Measurements from ENCODE around the gene HFM1.
"Not testable (repeated sequence)": the region's sequence is repeated elsewhere in the genome, so short reads cannot be mapped to it uniquely, and the experiment has no call there.

The HFM1 gene, protein sequence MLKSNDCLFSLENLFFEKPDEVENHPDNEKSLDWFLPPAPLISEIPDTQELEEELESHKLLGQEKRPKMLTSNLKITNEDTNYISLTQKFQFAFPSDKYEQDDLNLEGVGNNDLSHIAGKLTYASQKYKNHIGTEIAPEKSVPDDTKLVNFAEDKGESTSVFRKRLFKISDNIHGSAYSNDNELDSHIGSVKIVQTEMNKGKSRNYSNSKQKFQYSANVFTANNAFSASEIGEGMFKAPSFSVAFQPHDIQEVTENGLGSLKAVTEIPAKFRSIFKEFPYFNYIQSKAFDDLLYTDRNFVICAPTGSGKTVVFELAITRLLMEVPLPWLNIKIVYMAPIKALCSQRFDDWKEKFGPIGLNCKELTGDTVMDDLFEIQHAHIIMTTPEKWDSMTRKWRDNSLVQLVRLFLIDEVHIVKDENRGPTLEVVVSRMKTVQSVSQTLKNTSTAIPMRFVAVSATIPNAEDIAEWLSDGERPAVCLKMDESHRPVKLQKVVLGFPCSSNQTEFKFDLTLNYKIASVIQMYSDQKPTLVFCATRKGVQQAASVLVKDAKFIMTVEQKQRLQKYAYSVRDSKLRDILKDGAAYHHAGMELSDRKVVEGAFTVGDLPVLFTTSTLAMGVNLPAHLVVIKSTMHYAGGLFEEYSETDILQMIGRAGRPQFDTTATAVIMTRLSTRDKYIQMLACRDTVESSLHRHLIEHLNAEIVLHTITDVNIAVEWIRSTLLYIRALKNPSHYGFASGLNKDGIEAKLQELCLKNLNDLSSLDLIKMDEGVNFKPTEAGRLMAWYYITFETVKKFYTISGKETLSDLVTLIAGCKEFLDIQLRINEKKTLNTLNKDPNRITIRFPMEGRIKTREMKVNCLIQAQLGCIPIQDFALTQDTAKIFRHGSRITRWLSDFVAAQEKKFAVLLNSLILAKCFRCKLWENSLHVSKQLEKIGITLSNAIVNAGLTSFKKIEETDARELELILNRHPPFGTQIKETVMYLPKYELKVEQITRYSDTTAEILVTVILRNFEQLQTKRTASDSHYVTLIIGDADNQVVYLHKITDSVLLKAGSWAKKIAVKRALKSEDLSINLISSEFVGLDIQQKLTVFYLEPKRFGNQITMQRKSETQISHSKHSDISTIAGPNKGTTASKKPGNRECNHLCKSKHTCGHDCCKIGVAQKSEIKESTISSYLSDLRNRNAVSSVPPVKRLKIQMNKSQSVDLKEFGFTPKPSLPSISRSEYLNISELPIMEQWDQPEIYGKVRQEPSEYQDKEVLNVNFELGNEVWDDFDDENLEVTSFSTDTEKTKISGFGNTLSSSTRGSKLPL (N-terminal part only)

DNA sequence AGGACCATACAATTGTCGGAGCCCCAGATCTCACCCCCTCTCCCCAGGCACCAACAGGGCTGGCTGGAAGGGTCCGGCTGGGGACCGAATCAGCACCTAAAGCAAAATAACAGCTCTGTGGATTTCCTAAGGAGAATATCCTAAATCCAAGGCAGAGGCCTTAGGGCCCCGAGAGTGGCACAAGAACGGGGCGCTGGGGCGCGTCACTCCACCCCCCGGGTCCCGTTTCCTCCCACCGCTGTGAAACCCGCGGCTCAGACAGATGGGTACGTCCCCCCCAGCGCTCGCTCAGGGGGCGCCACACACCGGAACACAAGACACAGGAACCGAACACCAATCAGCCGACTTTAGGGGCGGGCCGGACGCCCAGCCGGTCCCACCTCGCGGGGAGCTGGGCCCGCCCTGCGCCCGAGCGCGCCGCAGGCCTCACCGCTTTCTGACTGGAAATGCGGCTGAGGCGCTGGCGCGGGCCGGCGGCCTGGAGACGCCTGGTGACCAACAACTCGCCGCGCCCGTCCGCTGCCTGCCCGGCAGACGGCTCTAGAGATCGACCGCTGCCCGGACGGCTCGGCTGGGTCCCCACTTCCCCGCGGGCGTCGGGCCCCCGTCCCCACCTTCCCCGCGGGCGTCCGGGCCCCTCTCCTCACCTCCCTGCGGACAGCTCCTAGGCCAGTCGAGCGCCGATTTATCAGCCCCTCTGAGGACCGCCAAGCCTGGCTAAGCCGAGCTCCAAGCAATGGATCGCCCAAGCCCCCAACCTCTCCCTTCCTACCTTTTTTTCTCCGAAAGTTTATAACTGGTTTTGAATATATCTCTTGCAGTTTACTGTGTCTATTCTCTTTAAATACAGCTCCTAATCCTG is at the start of gene HFM1:
HFM1 (minus strand) TSS at position 687 of the 862 bp plus-strand sequence. CDS start 3,755 bp downstream, outside the sequence.
- no peak for DNase-seq (ENCODE audit: low read depth)

DNA sequence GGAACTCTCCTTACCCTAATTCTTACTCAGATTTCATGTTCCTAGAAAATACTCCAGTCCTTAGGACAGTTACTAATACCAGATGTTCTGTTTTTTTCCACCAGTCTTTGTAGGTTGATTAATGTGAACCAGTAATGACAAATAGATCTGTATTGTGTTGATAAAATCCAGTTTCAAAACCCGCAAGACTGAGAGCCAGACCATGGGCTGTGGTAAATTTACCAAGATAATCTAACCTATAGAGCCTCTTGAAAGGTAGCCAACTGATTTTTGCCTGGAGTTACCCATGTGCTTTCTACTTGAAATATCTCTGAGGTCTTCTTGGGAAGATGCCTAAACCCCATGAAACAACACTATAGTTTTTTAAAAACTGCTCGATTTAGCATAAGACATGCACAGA is 49.5 kb upstream of the HFM1 start:
- DNase-seq (ENCODE audit: low read depth) = no peak

- no peak for DNase-seq (ENCODE audit: low read depth)
These were observed 45.6 kb upstream of the HFM1 start for GRCh38 chr1:91450260-91450659.

- not testable (repeated sequence) for DNase-seq (ENCODE audit: low read depth)
These were observed 43.1 kb upstream of the HFM1 start for GRCh38 chr1:91447782-91448181.

DNA sequence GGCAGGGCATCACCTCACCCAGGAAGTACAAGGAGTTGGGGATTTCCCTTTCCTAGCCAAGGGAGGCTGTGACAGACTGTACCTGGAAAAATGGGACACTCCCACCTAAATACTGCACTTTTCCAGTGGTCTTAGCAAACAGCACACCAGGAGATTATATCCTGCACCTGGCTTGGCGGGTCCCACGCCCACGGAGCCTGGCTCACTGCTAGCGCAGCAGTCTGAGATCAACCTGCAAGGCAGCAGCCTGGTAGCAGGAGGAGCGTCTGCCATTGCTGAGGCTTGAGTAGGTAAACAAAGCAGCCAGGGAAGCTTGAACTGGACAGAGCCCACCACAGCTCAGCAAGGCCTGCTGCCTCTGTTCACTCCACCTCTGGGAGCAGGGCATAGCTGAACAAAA is 37.3 kb upstream of the HFM1 start:
- DNase-seq (ENCODE audit: low read depth) = not testable (repeated sequence)

GRCh38 chr1:91440847-91441246 is 36.2 kb upstream of the HFM1 start:
- no peak for DNase-seq (ENCODE audit: low read depth)

GRCh38 chr1:91439016-91439415 is 34.4 kb upstream of the HFM1 start:
- no peak for DNase-seq (ENCODE audit: low read depth)

- DNase-seq (ENCODE audit: low read depth) = no peak
These were observed 23.7 kb upstream of the HFM1 start for GRCh38 chr1:91428182-91428798.

- no peak for DNase-seq (ENCODE audit: low read depth)
These were observed 23.1 kb upstream of the HFM1 start for GRCh38 chr1:91427741-91428140.

DNA sequence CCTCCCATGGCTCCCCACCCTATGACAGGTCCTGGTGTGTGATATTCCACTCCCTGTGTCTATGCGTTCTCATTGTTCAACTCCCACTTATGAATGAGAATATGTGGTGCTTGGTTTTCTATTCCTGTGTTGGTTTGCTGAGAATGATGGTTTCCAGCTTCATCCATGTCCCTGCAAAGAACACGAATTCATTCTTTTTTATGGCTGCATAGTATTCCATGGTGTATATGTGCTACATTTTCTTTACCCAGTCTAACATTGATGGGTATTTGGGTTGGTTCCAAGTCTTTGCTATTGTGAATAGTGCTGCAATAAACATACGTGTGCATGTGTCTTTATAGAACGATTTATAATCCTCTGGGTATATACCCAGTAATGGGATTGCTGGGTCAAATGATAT is 17.9 kb upstream of the HFM1 start:
- not testable (repeated sequence) for DNase-seq (ENCODE audit: low read depth)

DNA sequence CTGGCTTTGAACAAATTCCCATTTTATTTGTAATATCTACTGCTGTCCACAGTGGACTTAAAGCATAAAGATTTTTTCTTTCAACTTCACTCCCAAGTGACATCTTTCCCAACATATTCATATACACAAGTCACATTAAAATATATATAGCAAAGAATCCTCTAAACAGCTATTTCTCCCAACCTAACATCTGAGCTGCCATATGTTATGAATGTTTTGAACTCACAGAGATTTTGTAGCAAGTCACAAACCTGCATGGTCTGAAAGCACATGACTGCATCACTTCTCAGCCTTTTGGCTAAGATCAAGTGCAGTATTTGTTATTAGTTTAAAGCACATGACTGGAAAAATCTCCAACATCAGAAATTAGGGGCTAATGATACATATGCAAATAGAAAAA is 7.7 kb upstream of the HFM1 start:
- DNase-seq (ENCODE audit: low read depth) = no peak

DNA sequence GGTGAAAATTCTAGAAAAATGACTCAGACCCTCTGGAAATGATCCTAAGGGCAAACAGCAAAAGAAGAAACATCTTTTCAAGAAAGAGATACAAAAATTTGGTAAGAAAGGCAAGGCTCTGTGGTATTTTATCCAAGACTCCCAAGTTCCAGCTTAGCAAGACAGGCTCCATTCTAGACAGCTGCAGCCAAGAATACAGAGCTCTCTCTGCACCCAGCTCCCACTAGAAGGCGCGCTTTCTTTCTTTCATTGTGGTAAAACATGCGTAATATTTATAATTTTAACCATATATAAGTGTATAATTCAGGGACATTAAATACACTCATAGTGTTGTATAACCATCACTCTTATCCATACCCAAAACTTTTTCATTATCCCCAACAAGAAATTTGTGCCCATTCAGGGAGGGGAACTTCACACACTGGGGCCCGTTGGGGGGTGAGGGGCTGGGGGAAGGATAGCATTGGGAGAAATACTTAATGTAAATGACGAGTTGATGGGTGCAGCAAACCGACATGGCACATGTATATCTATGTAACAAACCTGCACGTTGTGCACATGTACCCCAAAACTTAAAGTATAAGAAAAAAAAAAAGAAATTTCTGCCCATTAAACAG is 2.2 kb upstream of the HFM1 start:
- DNase-seq (ENCODE audit: low read depth) = no peak

GRCh38 chr1:91402023-91402422 is 2.6 kb downstream of the HFM1 start:
- DNase-seq (ENCODE audit: low read depth) = no peak

- DNase-seq (ENCODE audit: low read depth) = no peak
These were observed 4.4 kb downstream of the HFM1 start for GRCh38 chr1:91400133-91400725.

DNA sequence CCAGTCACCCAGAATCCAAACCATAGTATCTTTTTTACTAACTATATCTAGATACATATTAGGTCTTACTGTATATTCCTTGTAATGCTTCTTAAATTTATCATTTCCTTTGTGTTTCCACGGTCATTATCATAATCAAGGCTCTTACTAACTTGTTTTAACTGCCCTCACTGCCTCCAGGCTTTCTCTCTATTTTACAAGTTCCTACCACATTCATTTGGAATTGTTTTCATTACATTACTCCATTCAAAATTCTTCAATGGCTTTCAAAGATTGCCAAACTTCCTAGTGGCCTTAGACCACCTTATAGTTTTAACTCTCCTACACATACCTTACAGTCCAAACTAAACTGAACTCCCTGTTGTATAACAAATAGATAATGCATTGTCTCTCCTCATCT is 6.3 kb downstream of the HFM1 start:
- no peak for DNase-seq (ENCODE audit: low read depth)

DNA sequence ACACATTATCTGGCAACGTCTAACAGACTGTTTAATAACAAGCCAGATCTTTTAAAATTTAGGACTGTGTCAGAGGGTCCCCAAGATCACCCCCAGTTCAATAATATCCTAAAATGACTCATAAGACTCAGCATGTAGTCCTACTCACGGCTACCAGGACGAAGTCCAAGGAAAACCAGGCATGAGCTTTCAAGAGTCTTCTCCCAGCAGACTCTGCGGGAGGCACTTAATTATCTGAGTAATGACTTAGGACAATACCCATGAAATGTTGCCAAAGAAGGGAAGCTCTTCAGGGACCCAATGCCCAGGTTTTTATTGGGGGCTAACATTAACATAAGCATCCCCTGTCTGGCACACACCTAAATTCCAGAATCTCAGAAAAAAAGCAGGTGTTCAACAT is 7.0 kb downstream of the HFM1 start:
- DNase-seq (ENCODE audit: low read depth) = no peak

DNA sequence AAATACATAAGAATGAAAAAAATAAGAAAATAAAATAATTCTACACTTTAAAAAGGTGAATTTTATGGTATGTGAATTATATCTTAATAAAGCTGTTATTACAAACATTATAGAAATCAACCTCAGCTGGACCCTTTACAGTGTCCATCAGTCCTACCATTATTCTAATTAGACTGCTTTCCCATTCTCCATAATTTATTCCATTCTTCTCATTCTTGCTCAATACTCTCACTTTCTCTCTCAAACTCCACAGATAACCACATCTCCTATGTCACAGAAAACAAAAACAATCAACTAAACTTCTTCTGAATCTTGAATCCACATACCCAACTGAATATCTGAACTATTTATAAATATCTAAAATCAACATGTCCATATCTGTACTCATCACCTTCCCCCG is 11.6 kb downstream of the HFM1 start:
- DNase-seq (ENCODE audit: low read depth) = no peak

DNA sequence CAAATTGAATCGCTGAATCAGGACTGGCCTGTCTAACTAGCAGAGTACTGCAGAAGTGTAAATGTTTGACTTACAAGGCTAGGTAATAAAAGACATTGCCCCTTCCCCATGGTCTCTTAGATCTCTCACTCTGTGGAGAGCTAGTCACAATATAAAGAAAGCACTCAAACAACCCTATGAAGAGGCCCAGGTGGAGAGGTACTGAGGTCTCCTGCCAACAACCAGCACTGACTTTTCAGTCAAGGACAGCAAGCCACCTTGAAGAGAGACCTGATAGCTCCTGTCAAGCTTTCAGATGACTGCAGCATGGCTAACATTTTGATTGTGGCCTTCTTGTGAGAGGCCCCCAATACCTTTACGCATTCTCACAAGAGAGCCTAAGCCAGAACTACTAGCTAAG is 18.5 kb downstream of the HFM1 start:
- no peak for DNase-seq (ENCODE audit: low read depth)

- no peak for DNase-seq (ENCODE audit: low read depth)
These were observed 21.2 kb downstream of the HFM1 start for GRCh38 chr1:91383456-91383855.

DNA sequence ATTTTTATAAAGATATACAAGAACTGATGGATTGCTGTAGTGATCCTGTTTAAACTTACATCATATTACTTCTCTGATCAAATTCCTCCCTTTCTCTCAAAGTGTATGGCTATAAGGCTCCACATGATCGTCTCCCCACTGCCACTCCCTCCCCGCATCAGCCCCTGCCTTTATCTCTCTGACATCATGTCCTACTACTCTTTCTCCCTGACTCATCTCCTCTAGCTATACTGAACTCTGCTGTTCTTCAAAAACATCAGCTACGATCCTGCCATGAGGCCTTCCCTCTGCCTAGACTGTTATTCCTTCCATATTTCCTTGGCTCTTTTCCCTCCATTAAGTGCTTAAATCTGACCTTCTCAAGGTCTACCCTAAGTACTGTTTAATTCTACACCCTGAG is 22.8 kb downstream of the HFM1 start:
- DNase-seq (ENCODE audit: low read depth) = no peak

Data from T-helper 22 cell (primary cell).